ENCODE results near the gene MBP.

Gene MBP

DNA sequence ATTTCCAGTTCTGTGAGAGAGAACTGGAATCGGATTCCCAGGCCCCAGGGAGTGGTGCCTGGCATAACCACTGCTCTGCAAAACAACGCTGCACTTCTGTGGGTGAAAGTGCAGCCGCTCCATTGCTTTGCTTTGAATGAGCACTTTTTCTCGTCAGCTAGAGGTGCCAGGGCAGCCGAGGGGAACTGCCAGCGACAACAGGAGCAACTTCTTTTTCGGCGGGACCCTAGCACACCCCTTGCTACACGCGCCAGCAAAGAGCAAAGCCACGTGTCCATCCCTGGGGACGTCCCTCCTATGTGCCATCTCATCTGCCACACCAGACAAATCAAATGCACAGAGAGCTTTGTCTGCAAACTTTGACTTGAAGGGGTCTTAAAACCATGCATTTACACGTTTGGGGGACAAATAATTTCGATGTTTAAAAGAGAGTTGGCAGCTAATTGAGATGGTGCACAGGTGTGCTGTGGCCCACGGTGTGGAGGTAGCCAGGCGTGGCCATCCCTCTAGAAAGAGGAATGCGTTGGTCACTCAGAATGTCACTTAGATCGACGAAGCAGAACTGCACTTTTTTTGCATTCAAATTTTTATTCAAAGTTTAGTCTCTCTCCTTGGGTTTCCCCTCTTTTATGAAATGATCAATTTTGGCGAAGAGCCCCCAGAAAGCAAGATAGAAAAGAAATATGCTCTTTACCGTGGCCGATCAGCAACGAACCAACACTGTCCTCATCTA lies 151.8 kb downstream of the MBP start:
- H3K4me3 ChIP-seq (ENCODE audit: low read length), result no peak overlapping the region
- DNase-seq (ENCODE audit: low read depth), result no peak
- TF ChIP-seq CTCF (conservative IDR thresholded peaks at IDR 0.05; ENCODE audit: low read depth, low read length), result no peak

DNA sequence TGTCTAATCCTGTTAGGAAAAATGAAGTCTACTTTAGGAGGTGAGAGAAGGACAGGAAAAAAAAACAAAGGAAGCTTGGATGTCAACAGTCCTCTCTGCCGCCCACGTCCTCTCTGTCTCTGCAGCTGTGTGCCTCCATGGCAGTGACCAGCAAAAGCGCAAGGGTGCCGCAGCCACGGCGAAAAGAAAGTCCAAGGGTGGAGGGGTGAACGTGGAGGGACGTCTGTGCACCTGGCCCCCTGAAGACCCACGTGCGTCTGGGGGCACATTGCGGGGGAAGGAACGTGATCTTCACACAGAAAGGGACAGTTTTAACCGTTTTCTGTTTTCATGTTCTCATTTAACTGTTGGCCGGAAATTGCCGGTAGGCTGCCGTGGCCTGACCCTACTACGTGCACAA lies 152.7 kb downstream of the MBP start:
- no peak for TF ChIP-seq CTCF (conservative IDR thresholded peaks at IDR 0.05; ENCODE audit: low read depth, low read length)
- H3K4me3 ChIP-seq (ENCODE audit: low read length), result no peak overlapping the region
- no peak for DNase-seq (ENCODE audit: low read depth)

GRCh38 chr18:76979111-76979751 lies 153.4 kb downstream of the MBP start:
- no peak overlapping the region for H3K4me3 ChIP-seq (ENCODE audit: low read length)

DNA sequence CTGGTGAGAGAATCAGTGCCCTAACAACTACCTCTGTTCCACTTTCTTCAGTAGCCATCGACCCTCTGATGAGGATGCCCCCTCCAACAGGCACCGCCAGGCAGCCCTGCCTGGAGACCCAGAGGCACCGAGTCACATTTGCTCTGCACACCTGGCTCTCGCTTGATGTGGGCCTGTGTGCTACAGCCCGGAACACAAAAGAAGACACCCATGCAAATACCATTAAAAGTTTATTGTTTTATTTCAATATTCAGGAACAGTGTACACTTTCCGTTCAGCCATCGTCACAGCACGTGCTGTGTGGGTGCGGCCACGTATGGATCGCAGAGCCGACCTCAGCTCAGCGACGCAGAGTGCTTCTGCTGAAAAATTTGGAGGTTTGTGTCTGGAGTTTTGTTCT lies 154.0 kb downstream of the MBP start:
- H3K4me3 ChIP-seq (ENCODE audit: low read length), result no peak overlapping the region

More at GRCh38 chr18:76979111-76979751, 153.4 kb downstream of the MBP start:
- TF ChIP-seq CTCF (conservative IDR thresholded peaks at IDR 0.05; ENCODE audit: low read depth, low read length), result no peak
- DNase-seq (ENCODE audit: low read depth), result no peak

GRCh38 chr18:76977684-76978232 lies 154.8 kb downstream of the MBP start:
- no peak overlapping the region for H3K4me3 ChIP-seq (ENCODE audit: low read length)
- no peak for TF ChIP-seq CTCF (conservative IDR thresholded peaks at IDR 0.05; ENCODE audit: low read depth, low read length)
- DNase-seq (ENCODE audit: low read depth), result no peak

More for the DNA sequence above, 154.0 kb downstream of the MBP start:
- no peak for TF ChIP-seq CTCF (conservative IDR thresholded peaks at IDR 0.05; ENCODE audit: low read depth, low read length)
- no peak for DNase-seq (ENCODE audit: low read depth)

- no peak for TF ChIP-seq CTCF (conservative IDR thresholded peaks at IDR 0.05; ENCODE audit: low read depth, low read length)
- no peak overlapping the region for H3K4me3 ChIP-seq (ENCODE audit: low read length)
- no peak for DNase-seq (ENCODE audit: low read depth)
Observed at GRCh38 chr18:76977108-76977621, 155.4 kb downstream of the MBP start.
